ENCODE measurements around the gene CAMK4. TPM values are rescaled to one million over a fixed set of nuclear protein-coding genes. Genes with fewer than 3 reads are reported as not detected.
A peak's percentile ranks its signal among the peaks of the same experiment; 100 is the strongest.

CAMK4 gene
- total and polyA plus RNA-seq, 11 donors = 0.02 to 3.7 (median 0.32) TPM; not detected in 3

GRCh38 chr5:111512375-111513130 lies 288.4 kb downstream of the CAMK4 start, which contains the start of gene STARD4:
STARD4 (minus strand) TSS chr5:111512535; CDS start chr5:111507433, 5,102 bp downstream.
- DNase-seq = peak; percentile 95 to 97 (median 96)
- peaks cover 0 to 37% (median 14%) of the 10 kb centered on the region in 12 donors for H3K4me1 ChIP-seq
- TF ChIP-seq, protein P1, sequence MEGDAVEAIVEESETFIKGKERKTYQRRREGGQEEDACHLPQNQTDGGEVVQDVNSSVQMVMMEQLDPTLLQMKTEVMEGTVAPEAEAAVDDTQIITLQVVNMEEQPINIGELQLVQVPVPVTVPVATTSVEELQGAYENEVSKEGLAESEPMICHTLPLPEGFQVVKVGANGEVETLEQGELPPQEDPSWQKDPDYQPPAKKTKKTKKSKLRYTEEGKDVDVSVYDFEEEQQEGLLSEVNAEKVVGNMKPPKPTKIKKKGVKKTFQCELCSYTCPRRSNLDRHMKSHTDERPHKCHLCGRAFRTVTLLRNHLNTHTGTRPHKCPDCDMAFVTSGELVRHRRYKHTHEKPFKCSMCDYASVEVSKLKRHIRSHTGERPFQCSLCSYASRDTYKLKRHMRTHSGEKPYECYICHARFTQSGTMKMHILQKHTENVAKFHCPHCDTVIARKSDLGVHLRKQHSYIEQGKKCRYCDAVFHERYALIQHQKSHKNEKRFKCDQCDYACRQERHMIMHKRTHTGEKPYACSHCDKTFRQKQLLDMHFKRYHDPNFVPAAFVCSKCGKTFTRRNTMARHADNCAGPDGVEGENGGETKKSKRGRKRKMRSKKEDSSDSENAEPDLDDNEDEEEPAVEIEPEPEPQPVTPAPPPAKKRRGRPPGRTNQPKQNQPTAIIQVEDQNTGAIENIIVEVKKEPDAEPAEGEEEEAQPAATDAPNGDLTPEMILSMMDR (IDR thresholded peaks at IDR 0.05) = no peak
- peak in 1 of 2 donors; percentile 75 for TF ChIP-seq POLR2A (IDR thresholded peaks at IDR 0.05)
- WGBS, 4 donors = 0 to 1% (median 1%) methylated on average over 28 to 41 of the region's 41 CpGs
- peak within 1 kb of the TSS; percentile 68 to 95 (median 84) for H3K4me3 ChIP-seq
- no peaks in the 10 kb centered on the region for H3K9me3 ChIP-seq
- intact Hi-C loops (cut with DNase I) = loop anchor here in 2 of 10 donors (2.0 to 10.0 kb wide), 2 partner anchors 38 to 348 kb away; no protein-coding TSS in a partner anchor
- peak; percentile 99 for ATAC-seq
- H3K27ac ChIP-seq = peak within 1 kb of the TSS in 11 of 12 donors; percentile 74 to 93 (median 84)
- H3K27me3 ChIP-seq = no peaks in the 10 kb centered on the region
- H3K36me3 ChIP-seq = no peaks in the 10 kb centered on the region

GRCh38 chr5:111513131-111513520 lies 288.9 kb downstream of the CAMK4 start:
- Histone ChIP-seq H3K27me3 (no peaks in the 10 kb centered on the region), H3K4me3 (peak overlapping the region; percentile 68 to 95 (median 84)), H3K27ac (peak overlapping the region in 11 of 12 donors; percentile 48 to 93 (median 83)), H3K9me3 (no peaks in the 10 kb centered on the region), H3K4me1 (peaks cover 0 to 37% (median 14%) of the 10 kb centered on the region in 12 donors), H3K36me3 (no peaks in the 10 kb centered on the region)
- intact Hi-C loops (cut with DNase I) = loop anchor here in 2 of 10 donors (2.0 to 10.0 kb wide), 2 partner anchors 38 to 348 kb away; no protein-coding TSS in a partner anchor
- 18 to 23% (median 19%) methylated on average over 6 of the region's 6 CpGs for WGBS, 4 donors
- DNase-seq (no peak), ATAC-seq (no peak)
- no peak for TF ChIP-seq POLR2A (IDR thresholded peaks at IDR 0.05)
- TF ChIP-seq, protein P1 (IDR thresholded peaks at IDR 0.05) = no peak

DNA sequence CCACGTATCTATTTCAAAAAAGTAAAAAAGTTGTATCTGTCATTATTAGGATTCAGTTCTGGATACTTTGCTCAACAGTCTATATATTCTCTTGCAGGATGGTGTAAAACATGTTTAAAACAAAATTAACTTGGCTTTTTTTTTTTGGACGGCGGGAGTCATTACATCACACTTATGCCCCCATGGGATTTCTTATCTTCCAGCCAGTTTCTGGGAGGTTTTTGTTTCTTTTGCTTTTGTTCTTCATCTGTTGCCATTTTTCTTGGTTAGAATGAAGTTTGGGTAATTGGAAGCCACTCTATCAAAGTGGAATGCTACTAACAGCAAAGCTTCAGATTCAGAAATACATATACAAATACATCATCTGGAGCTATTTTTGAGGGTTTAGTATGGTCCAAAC lies 289.9 kb downstream of the CAMK4 start:
- intact Hi-C loops (cut with DNase I) = loop anchor here in 1 of 10 donors (10.0 kb wide), 1 partner anchor 349 kb away; no protein-coding TSS in a partner anchor
- H3K27me3 ChIP-seq = no peaks in the 10 kb centered on the region
- WGBS, 4 donors = 73 to 80% (median 73%) methylated on average over 3 of the region's 3 CpGs
- DNase-seq = no peak
- H3K4me1 ChIP-seq = peaks cover 0 to 35% (median 14%) of the 10 kb centered on the region in 12 donors
- no peak overlapping the region for H3K27ac ChIP-seq
- ATAC-seq = no peak
- no peak overlapping the region for H3K4me3 ChIP-seq
- no peak for TF ChIP-seq POLR2A (IDR thresholded peaks at IDR 0.05)
- TF ChIP-seq, protein P1 (IDR thresholded peaks at IDR 0.05) = no peak
- H3K36me3 ChIP-seq = no peaks in the 10 kb centered on the region
- H3K9me3 ChIP-seq = no peaks in the 10 kb centered on the region

GRCh38 chr5:111517853-111518501 lies 293.8 kb downstream of the CAMK4 start:
- Histone ChIP-seq H3K9me3 (no peaks in the 10 kb centered on the region), H3K36me3 (no peaks in the 10 kb centered on the region), H3K27me3 (no peaks in the 10 kb centered on the region), H3K4me1 (peaks cover 0 to 12% (median 4%) of the 10 kb centered on the region in 12 donors), H3K27ac (no peak overlapping the region), H3K4me3 (no peak overlapping the region)
- TF ChIP-seq POLR2A (IDR thresholded peaks at IDR 0.05) = no peak
- TF ChIP-seq, protein P1 (IDR thresholded peaks at IDR 0.05) = no peak
- WGBS, 4 donors = 95 to 97% (median 95%) methylated on average over 5 of the region's 5 CpGs
- DNase-seq (no peak), ATAC-seq (no peak)
- intact Hi-C loops (cut with DNase I) = loop anchor here in 1 of 10 donors (10.0 kb wide), 1 partner anchor 353 kb away; no protein-coding TSS in a partner anchor
